SHP77 treated with DMSO at 0.1 percent for 48 hours (cell line): ENCODE measurements around the gene CCDC88C.

ENCODE experiments used
- DNase-seq: peaks from one replicate; lab custom pipeline; 2025; lab: John Stamatoyannopoulos, UW

The CCDC88C gene

GRCh38 chr14:91380123-91380522 lies 37.5 kb downstream of the CCDC88C start:
- no peak for DNase-seq

GRCh38 chr14:91379579-91379932 lies 38.1 kb downstream of the CCDC88C start:
- no peak for DNase-seq

GRCh38 chr14:91378930-91379578 lies 38.6 kb downstream of the CCDC88C start:
- no peak for DNase-seq

- DNase-seq = peak; percentile 85
Measured at GRCh38 chr14:91377700-91378652, 39.6 kb downstream of the CCDC88C start.

- DNase-seq = peak; percentile 66
Measured at GRCh38 chr14:91376547-91377477, 40.8 kb downstream of the CCDC88C start.

- no peak for DNase-seq
Measured at GRCh38 chr14:91375720-91376452, 41.7 kb downstream of the CCDC88C start.

GRCh38 chr14:91374879-91375702 lies 42.5 kb downstream of the CCDC88C start:
- peak; percentile 82 for DNase-seq

- DNase-seq = peak; percentile 38
Measured at GRCh38 chr14:91374287-91374878, 43.2 kb downstream of the CCDC88C start.

GRCh38 chr14:91373591-91374254 lies 43.9 kb downstream of the CCDC88C start:
- DNase-seq = no peak

GRCh38 chr14:91372671-91373495 lies 44.7 kb downstream of the CCDC88C start:
- DNase-seq = peak; percentile 57

- no peak for DNase-seq
Measured at GRCh38 chr14:91371990-91372375, 45.6 kb downstream of the CCDC88C start.

GRCh38 chr14:91371011-91371989 lies 46.3 kb downstream of the CCDC88C start:
- no peak for DNase-seq

- no peak for DNase-seq
Measured at GRCh38 chr14:91369628-91370445, 47.8 kb downstream of the CCDC88C start.

- no peak for DNase-seq
Measured at GRCh38 chr14:91368776-91369416, 48.7 kb downstream of the CCDC88C start.

GRCh38 chr14:91367173-91368171 lies 50.1 kb downstream of the CCDC88C start:
- DNase-seq = no peak
